Measurements from ENCODE around the gene WHRN. TPM values are rescaled to one million over a fixed set of nuclear protein-coding genes. Genes with fewer than 3 reads are reported as not detected.

Gene WHRN
- total and polyA plus RNA-seq, 2 experiments from 2014 or later, result 8.3 to 8.9 TPM

DNA sequence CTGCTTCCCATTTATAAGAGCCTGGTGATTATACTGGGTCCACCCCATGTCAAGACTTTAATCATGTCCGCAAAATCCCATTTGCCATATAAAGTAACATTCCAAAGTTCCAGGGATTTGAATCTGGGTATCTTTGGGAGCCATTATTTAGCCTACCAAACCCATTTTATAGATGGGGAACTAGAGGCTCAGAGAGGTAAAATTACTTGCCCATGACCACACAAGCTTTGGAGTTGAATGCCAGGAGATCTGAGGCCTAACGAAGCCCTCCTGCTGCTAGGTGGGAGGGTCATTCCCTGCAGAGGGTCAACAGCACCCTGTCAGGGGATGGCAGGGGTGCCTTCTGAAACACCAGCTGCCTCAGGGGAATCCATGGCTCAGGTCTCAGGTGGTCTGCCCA lies 104.5 kb downstream of the WHRN start:
- no peaks in the 10 kb centered on the region for H3K36me3 ChIP-seq (ENCODE audit: insufficient read depth)
- H3F3A ChIP-seq (replicated peaks; ENCODE audit: low read depth), result peaks cover 15% of the 10 kb centered on the region
- H3K27me3 Mint-ChIP-seq (ENCODE audit: insufficient read depth, low read depth, poor library complexity), result peaks cover 18% of the 10 kb centered on the region
- H4K20me1 ChIP-seq (replicated peaks; ENCODE audit: insufficient read depth), result no peaks in the 10 kb centered on the region
- H3K4me1 Mint-ChIP-seq, result peaks cover 27% of the 10 kb centered on the region
- DNase-seq (ENCODE audit: low spot score) (no peak), ATAC-seq (no peak)
- peaks cover 13% of the 10 kb centered on the region; the same call in 1 of the 2 replicates for H3K4me1 ChIP-seq (ENCODE audit: insufficient read depth)
- H3K4me3 Mint-ChIP-seq, result no peak overlapping the region; the same call in 2 of the 3 replicates
- H3K9me2 ChIP-seq (ENCODE audit: insufficient read depth), result no peaks in the 10 kb centered on the region
- H3K27ac ChIP-seq (ENCODE audit: low read depth), result no peak overlapping the region
- H3K4me3 ChIP-seq, result no peak overlapping the region
- TF ChIP-seq ZNF114 (CRISPR knock-in tag; IDR thresholded peaks at IDR 0.05), result no peak
- TF ChIP-seq, protein P1, sequence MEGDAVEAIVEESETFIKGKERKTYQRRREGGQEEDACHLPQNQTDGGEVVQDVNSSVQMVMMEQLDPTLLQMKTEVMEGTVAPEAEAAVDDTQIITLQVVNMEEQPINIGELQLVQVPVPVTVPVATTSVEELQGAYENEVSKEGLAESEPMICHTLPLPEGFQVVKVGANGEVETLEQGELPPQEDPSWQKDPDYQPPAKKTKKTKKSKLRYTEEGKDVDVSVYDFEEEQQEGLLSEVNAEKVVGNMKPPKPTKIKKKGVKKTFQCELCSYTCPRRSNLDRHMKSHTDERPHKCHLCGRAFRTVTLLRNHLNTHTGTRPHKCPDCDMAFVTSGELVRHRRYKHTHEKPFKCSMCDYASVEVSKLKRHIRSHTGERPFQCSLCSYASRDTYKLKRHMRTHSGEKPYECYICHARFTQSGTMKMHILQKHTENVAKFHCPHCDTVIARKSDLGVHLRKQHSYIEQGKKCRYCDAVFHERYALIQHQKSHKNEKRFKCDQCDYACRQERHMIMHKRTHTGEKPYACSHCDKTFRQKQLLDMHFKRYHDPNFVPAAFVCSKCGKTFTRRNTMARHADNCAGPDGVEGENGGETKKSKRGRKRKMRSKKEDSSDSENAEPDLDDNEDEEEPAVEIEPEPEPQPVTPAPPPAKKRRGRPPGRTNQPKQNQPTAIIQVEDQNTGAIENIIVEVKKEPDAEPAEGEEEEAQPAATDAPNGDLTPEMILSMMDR (conservative IDR thresholded peaks at IDR 0.05; ENCODE audit: low read depth in 2 of 2), result no peak
- TF ChIP-seq NANOG (IDR thresholded peaks at IDR 0.05; ENCODE audit: borderline replicate concordance), result no peak
- TF ChIP-seq ZNF331 (CRISPR knock-in tag; IDR thresholded peaks at IDR 0.05; ENCODE audit: low read depth), result no peak
- TF ChIP-seq, protein P2, sequence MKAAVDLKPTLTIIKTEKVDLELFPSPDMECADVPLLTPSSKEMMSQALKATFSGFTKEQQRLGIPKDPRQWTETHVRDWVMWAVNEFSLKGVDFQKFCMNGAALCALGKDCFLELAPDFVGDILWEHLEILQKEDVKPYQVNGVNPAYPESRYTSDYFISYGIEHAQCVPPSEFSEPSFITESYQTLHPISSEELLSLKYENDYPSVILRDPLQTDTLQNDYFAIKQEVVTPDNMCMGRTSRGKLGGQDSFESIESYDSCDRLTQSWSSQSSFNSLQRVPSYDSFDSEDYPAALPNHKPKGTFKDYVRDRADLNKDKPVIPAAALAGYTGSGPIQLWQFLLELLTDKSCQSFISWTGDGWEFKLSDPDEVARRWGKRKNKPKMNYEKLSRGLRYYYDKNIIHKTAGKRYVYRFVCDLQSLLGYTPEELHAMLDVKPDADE (IDR thresholded peaks at IDR 0.05), result no peak
- H3K27me3 ChIP-seq (ENCODE audit: insufficient read depth), result no peaks in the 10 kb centered on the region
- H3K9me3 Mint-ChIP-seq, result no peaks in the 10 kb centered on the region
- no peaks in the 10 kb centered on the region; the same call in 1 of the 2 replicates for H3K79me2 ChIP-seq (replicated peaks; ENCODE audit: insufficient read depth)
- peaks cover 10% of the 10 kb centered on the region; the same call in 1 of the 3 replicates for H3K36me3 Mint-ChIP-seq (ENCODE audit: low read depth)
- no peak overlapping the region for H2AFZ ChIP-seq
- H3K27ac Mint-ChIP-seq, result no peak overlapping the region
- H3K4me2 ChIP-seq, result no peak overlapping the region

DNA sequence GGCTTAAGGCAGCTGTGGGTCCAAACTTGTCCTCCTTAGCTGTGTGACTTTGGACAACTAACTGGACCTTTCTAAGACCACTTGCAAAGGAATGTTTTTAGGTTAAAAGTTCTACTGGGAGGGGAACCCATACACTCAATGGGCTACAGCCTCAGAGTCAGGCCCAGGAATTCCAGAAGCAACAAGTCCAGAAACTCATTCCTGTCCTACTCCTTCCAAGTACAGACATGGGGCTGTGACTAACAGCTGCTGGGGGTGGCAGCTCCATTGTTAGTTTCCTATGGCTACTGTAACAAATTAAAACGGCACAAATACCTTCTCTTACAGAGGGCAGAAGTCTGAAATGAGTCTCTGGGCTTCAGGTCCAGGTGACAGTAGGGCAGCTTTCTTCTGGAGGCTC lies 105.1 kb downstream of the WHRN start:
- no peak overlapping the region for H3K27ac ChIP-seq (ENCODE audit: low read depth)
- H3K4me1 Mint-ChIP-seq, result peaks cover 28% of the 10 kb centered on the region
- DNase-seq (ENCODE audit: low spot score) (no peak), ATAC-seq (no peak)
- no peak for TF ChIP-seq NANOG (IDR thresholded peaks at IDR 0.05; ENCODE audit: borderline replicate concordance)
- H3K4me1 ChIP-seq (ENCODE audit: insufficient read depth), result peaks cover 18% of the 10 kb centered on the region; the same call in 1 of the 2 replicates
- H3K36me3 ChIP-seq (ENCODE audit: insufficient read depth), result no peaks in the 10 kb centered on the region
- H3K79me2 ChIP-seq (replicated peaks; ENCODE audit: insufficient read depth), result no peaks in the 10 kb centered on the region; the same call in 1 of the 2 replicates
- no peaks in the 10 kb centered on the region for H3K27me3 ChIP-seq (ENCODE audit: insufficient read depth)
- H3K27me3 Mint-ChIP-seq (ENCODE audit: insufficient read depth, low read depth, poor library complexity), result peaks cover 14% of the 10 kb centered on the region
- no peaks in the 10 kb centered on the region for H3K9me3 Mint-ChIP-seq
- H2AFZ ChIP-seq, result no peak overlapping the region
- no peak overlapping the region for H3K4me2 ChIP-seq
- H3K9me2 ChIP-seq (ENCODE audit: insufficient read depth), result no peaks in the 10 kb centered on the region
- no peaks in the 10 kb centered on the region for H4K20me1 ChIP-seq (replicated peaks; ENCODE audit: insufficient read depth)
- H3K36me3 Mint-ChIP-seq (ENCODE audit: low read depth), result peaks cover 11% of the 10 kb centered on the region; the same call in 1 of the 3 replicates
- no peak overlapping the region for H3K27ac Mint-ChIP-seq
- H3K4me3 ChIP-seq, result no peak overlapping the region
- H3F3A ChIP-seq (replicated peaks; ENCODE audit: low read depth), result peaks cover 15% of the 10 kb centered on the region
- no peak overlapping the region for H3K4me3 Mint-ChIP-seq

DNA sequence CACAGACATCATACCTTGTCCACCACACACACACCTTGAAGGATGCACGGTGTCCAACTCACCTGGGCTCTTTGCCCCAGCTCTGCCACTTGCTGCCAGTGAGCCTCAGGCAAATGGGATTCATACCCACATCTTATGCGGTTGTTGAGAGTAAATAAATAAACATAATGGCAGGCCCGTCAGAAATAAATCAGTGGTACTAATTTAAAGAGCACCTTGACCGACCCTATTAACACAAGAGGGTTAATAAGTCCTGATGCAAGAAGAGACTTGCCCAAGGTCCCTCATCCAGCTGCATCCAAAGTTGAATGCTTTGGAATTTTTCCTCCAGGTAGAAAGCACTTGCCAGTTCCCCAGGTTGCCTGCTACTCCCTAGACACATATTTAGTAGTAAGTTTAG lies 105.9 kb downstream of the WHRN start:
- Histone ChIP-seq H3K4me1 (ENCODE audit: insufficient read depth) (peaks cover 20% of the 10 kb centered on the region; the same call in 1 of the 2 replicates), H3K4me3 (no peak overlapping the region), H4K20me1 (replicated peaks; ENCODE audit: insufficient read depth) (no peaks in the 10 kb centered on the region), H3K79me2 (replicated peaks; ENCODE audit: insufficient read depth) (no peaks in the 10 kb centered on the region; the same call in 1 of the 2 replicates), H3K4me2 (no peak overlapping the region), H3K36me3 (ENCODE audit: insufficient read depth) (no peaks in the 10 kb centered on the region), H3K27ac (ENCODE audit: low read depth) (no peak overlapping the region), H3K9me2 (ENCODE audit: insufficient read depth) (no peaks in the 10 kb centered on the region), H3K27me3 (ENCODE audit: insufficient read depth) (no peaks in the 10 kb centered on the region), H2AFZ (no peak overlapping the region), H3F3A (replicated peaks; ENCODE audit: low read depth) (peaks cover 15% of the 10 kb centered on the region)
- ATAC-seq, result no peak
- no peak for DNase-seq (ENCODE audit: low spot score)
- Mint-ChIP-seq H3K36me3 (ENCODE audit: low read depth) (peaks cover 11% of the 10 kb centered on the region; the same call in 1 of the 3 replicates), H3K4me1 (peaks cover 36% of the 10 kb centered on the region), H3K27me3 (ENCODE audit: insufficient read depth, low read depth, poor library complexity) (peaks cover 16% of the 10 kb centered on the region), H3K27ac (no peak overlapping the region), H3K9me3 (no peaks in the 10 kb centered on the region), H3K4me3 (no peak overlapping the region)
- TF ChIP-seq EZH2phosphoT487 (IDR thresholded peaks at IDR 0.05; ENCODE audit: unreplicated experiment) (no peak), ZNF331 (CRISPR knock-in tag; IDR thresholded peaks at IDR 0.05; ENCODE audit: low read depth) (no peak), NANOG (IDR thresholded peaks at IDR 0.05; ENCODE audit: borderline replicate concordance) (no peak), JUNB (IDR thresholded peaks at IDR 0.05; ENCODE audit: unreplicated experiment) (no peak), STAT1 (IDR thresholded peaks at IDR 0.05; ENCODE audit: unreplicated experiment) (no peak), POLR2AphosphoS5 (IDR thresholded peaks at IDR 0.05; ENCODE audit: low read depth) (no peak)
- TF ChIP-seq, protein P2 (IDR thresholded peaks at IDR 0.05), result no peak

Data from GM23338 (cell line).